SK-N-SH treated with all-trans-retinoic acid at 6 μM for 48 hours (cell line): ENCODE measurements around the gene LAMA5.

Experiments used
- ATAC-seq: fragments of 200-7000 bp; cut with Tn5 transposase; 3 replicates; pipeline ENCODE4 v1.9.1; 2020; ENCODE audit warnings: mild to moderate bottlenecking, moderate library complexity
- ARNTL ChIP-seq: fragments of 450-650 bp; formaldehyde crosslinking; IDR thresholded peaks from 2 replicates; pipeline ENCODE4 v1.5.0; 2020; ENCODE audit warnings: low read depth, mild to moderate bottlenecking, moderate library complexity, borderline replicate concordance
- BACH2 ChIP-seq: fragments of 250-450 bp; sonication (Bioruptor Pico); IDR thresholded peaks from 2 replicates; pipeline ENCODE4 v1.9.0; 2021; ENCODE audit warnings: mild to moderate bottlenecking, borderline replicate concordance
- CSDC2 ChIP-seq: fragments of 250-450 bp; sonication (Bioruptor Pico); IDR thresholded peaks from 2 replicates; pipeline ENCODE4 v1.5.0; 2020; ENCODE audit warnings: mild to moderate bottlenecking, moderate library complexity
- ESRRG ChIP-seq: fragments of 250-450 bp; sonication (Bioruptor Pico); IDR thresholded peaks from 2 replicates; pipeline ENCODE4 v1.6.1; 2021; ENCODE audit warnings: mild to moderate bottlenecking
- GLIS3 ChIP-seq: fragments of 250-450 bp; sonication (Bioruptor Pico); IDR thresholded peaks from 2 replicates; pipeline ENCODE4 v1.5.0; 2020; ENCODE audit warnings: mild to moderate bottlenecking, moderate library complexity
- ISL1 ChIP-seq: fragments of 250-450 bp; sonication (Bioruptor Pico); IDR thresholded peaks from 2 replicates; pipeline ENCODE4 v2.1.2; 2022; ENCODE audit warnings: mild to moderate bottlenecking, moderate library complexity
- OSR1 ChIP-seq: fragments of 250-450 bp; sonication (Bioruptor Pico); IDR thresholded peaks from 2 replicates; pipeline ENCODE4 v1.8.0; 2022; ENCODE audit warnings: moderate library complexity, mild to moderate bottlenecking, inconsistent platforms
- RARB ChIP-seq: fragments of 250-450 bp; sonication (Bioruptor Pico); IDR thresholded peaks from 2 replicates; pipeline ENCODE4 v1.8.0; 2021; ENCODE audit warnings: mild to moderate bottlenecking, moderate library complexity
- SNAI2 ChIP-seq: fragments of 250-450 bp; sonication (Bioruptor Pico); IDR thresholded peaks from 2 replicates; pipeline ENCODE4 v1.5.0; 2020; ENCODE audit warnings: mild to moderate bottlenecking, moderate library complexity
- TCF4 ChIP-seq: fragments of 250-450 bp; sonication (Bioruptor Pico); IDR thresholded peaks from 2 replicates; pipeline ENCODE4 v1.8.0; 2021; ENCODE audit warnings: mild to moderate bottlenecking, moderate library complexity, borderline replicate concordance
- TOX ChIP-seq: fragments of 250-450 bp; sonication (Bioruptor Pico); IDR thresholded peaks from 2 replicates; pipeline ENCODE4 v1.8.0; 2021; ENCODE audit warnings: mild to moderate bottlenecking, moderate library complexity, borderline replicate concordance
- ZC3H10 ChIP-seq: fragments of 250-450 bp; sonication (Bioruptor Pico); IDR thresholded peaks from 2 replicates; pipeline ENCODE4 v1.5.1; 2021; ENCODE audit warnings: mild to moderate bottlenecking, moderate library complexity
- ZFP3 ChIP-seq: fragments of 250-450 bp; sonication (Bioruptor Pico); IDR thresholded peaks from 2 replicates; pipeline ENCODE4 v1.5.0; 2020; ENCODE audit warnings: mild to moderate bottlenecking, moderate library complexity
- ZNF70 ChIP-seq: fragments of 450-650 bp; formaldehyde crosslinking; IDR thresholded peaks from 2 replicates; pipeline ENCODE4 v1.5.0; 2020; ENCODE audit warnings: mild to moderate bottlenecking, moderate library complexity
- TF ChIP-seq, protein P1 (sequence below): fragments of 250-450 bp; sonication (Bioruptor Pico); IDR thresholded peaks from 2 replicates; pipeline ENCODE4 v1.5.0; 2020; ENCODE audit warnings: mild to moderate bottlenecking, moderate library complexity
- TF ChIP-seq, protein P2 (sequence below): fragments of 250-450 bp; sonication (Bioruptor Pico); IDR thresholded peaks from 2 replicates; pipeline ENCODE4 v1.5.1; 2020; ENCODE audit warnings: low read depth, mild to moderate bottlenecking, moderate library complexity
- TF ChIP-seq, protein P3 (sequence below): fragments of 250-450 bp; sonication (Bioruptor Pico); IDR thresholded peaks from 2 replicates; pipeline ENCODE4 v1.8.0; 2021; ENCODE audit warnings: low read depth, mild to moderate bottlenecking, moderate library complexity, borderline replicate concordance
- TF ChIP-seq, protein P4 (sequence below): fragments of 250-450 bp; sonication (Bioruptor Pico); IDR thresholded peaks from 2 replicates; pipeline ENCODE4 v1.8.0; 2020; ENCODE audit warnings: mild to moderate bottlenecking, moderate library complexity, borderline replicate concordance
- TF ChIP-seq, protein P5 (sequence below): fragments of 250-450 bp; sonication (Bioruptor Pico); IDR thresholded peaks from 2 replicates; pipeline ENCODE4 v1.5.1; 2021; ENCODE audit warnings: mild to moderate bottlenecking, moderate library complexity

The LAMA5 gene

DNA sequence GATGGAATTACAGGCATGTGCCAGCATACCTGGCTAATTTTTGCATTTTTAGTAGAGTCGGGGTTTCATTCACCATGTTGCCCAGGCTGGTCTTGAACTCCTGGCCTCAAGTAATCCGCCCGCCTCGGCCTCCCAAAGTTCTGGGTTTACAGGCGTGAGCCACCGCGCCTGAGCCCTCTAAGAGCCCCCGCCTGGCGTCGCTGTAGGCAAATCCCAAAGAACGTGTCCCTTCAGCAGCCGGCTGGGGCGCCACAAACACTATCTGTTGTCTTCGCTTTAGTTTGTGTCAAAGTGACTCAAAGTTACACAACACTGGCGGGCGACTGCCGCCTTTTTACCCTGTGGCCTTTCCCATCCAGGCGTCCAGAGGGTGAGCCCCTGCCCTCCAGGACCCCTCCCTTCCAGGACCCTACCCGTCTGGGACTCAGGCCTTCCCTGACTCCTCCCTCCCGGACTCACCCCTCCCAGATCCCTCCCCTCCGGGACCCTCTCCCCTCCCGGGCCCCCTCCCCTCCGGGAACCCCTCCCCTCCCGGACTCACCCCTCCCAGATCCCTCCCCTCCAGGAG is 65.3 kb downstream of the LAMA5 start:
- ATAC-seq = peak; percentile 69
- 0 out of 2 replicates have a peak, but pooled peaks have one; percentile 11 for TF ChIP-seq TCF4 (CRISPR knock-in tag)
- TF ChIP-seq ESRRG = no peak
- TF ChIP-seq ZFP3 (CRISPR knock-in tag) = peak; percentile 48; the same call in 1 of the 2 replicates
- no peak for TF ChIP-seq ARNTL (CRISPR knock-in tag)
- TF ChIP-seq ISL1 (CRISPR knock-in tag) = no peak
- TF ChIP-seq, protein P1, sequence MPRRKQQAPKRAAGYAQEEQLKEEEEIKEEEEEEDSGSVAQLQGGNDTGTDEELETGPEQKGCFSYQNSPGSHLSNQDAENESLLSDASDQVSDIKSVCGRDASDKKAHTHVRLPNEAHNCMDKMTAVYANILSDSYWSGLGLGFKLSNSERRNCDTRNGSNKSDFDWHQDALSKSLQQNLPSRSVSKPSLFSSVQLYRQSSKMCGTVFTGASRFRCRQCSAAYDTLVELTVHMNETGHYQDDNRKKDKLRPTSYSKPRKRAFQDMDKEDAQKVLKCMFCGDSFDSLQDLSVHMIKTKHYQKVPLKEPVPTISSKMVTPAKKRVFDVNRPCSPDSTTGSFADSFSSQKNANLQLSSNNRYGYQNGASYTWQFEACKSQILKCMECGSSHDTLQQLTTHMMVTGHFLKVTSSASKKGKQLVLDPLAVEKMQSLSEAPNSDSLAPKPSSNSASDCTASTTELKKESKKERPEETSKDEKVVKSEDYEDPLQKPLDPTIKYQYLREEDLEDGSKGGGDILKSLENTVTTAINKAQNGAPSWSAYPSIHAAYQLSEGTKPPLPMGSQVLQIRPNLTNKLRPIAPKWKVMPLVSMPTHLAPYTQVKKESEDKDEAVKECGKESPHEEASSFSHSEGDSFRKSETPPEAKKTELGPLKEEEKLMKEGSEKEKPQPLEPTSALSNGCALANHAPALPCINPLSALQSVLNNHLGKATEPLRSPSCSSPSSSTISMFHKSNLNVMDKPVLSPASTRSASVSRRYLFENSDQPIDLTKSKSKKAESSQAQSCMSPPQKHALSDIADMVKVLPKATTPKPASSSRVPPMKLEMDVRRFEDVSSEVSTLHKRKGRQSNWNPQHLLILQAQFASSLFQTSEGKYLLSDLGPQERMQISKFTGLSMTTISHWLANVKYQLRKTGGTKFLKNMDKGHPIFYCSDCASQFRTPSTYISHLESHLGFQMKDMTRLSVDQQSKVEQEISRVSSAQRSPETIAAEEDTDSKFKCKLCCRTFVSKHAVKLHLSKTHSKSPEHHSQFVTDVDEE (CRISPR knock-in tag) = peak; percentile 37; the same call in 1 of the 2 replicates
- TF ChIP-seq BACH2 (CRISPR knock-in tag) = no peak
- TF ChIP-seq CSDC2 = no peak
- TF ChIP-seq, all 23 proteins: peak for 3

DNA sequence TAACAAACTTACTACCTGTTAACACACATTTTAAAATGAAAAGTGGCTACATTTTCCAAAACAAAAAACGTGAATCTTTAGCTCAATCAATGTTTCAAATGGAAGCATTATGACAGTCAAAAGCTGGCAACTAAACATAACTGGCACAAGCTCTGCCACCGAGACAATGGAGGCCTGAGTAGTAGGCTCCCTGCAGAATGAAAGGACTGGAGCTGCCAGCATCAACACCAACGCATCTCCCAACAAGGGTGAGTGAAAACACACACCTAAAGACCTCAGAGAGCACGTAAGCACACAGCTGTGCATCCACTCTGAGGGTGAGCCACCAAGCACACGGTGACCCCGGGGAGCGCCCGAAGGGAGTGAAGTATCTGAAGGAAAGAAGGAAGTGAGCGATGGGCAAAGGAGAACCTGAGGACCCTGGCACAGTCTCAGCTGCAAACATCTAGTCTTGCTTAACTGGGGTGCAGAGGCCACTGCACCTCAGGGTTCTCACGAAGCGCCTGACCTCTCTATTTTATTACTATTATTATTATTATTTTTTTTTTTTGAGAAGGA is 65.9 kb downstream of the LAMA5 start:
- TF ChIP-seq, protein P1 (CRISPR knock-in tag) = no peak
- TF ChIP-seq BACH2 (CRISPR knock-in tag) = no peak
- no peak for TF ChIP-seq TOX (CRISPR knock-in tag)
- no peak for TF ChIP-seq GLIS3 (CRISPR knock-in tag)
- no peak for TF ChIP-seq SNAI2 (CRISPR knock-in tag)
- TF ChIP-seq ESRRG = no peak
- TF ChIP-seq RARB = no peak
- TF ChIP-seq, protein P2, sequence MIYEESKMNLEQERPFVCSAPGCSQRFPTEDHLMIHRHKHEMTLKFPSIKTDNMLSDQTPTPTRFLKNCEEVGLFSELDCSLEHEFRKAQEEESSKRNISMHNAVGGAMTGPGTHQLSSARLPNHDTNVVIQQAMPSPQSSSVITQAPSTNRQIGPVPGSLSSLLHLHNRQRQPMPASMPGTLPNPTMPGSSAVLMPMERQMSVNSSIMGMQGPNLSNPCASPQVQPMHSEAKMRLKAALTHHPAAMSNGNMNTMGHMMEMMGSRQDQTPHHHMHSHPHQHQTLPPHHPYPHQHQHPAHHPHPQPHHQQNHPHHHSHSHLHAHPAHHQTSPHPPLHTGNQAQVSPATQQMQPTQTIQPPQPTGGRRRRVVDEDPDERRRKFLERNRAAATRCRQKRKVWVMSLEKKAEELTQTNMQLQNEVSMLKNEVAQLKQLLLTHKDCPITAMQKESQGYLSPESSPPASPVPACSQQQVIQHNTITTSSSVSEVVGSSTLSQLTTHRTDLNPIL (CRISPR knock-in tag) = no peak
- no peak for TF ChIP-seq OSR1
- TF ChIP-seq, protein P3, sequence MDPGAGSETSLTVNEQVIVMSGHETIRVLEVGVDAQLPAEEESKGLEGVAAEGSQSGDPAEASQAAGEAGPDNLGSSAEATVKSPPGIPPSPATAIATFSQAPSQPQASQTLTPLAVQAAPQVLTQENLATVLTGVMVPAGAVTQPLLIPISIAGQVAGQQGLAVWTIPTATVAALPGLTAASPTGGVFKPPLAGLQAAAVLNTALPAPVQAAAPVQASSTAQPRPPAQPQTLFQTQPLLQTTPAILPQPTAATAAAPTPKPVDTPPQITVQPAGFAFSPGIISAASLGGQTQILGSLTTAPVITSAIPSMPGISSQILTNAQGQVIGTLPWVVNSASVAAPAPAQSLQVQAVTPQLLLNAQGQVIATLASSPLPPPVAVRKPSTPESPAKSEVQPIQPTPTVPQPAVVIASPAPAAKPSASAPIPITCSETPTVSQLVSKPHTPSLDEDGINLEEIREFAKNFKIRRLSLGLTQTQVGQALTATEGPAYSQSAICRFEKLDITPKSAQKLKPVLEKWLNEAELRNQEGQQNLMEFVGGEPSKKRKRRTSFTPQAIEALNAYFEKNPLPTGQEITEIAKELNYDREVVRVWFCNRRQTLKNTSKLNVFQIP = no peak
- ATAC-seq = no peak

DNA sequence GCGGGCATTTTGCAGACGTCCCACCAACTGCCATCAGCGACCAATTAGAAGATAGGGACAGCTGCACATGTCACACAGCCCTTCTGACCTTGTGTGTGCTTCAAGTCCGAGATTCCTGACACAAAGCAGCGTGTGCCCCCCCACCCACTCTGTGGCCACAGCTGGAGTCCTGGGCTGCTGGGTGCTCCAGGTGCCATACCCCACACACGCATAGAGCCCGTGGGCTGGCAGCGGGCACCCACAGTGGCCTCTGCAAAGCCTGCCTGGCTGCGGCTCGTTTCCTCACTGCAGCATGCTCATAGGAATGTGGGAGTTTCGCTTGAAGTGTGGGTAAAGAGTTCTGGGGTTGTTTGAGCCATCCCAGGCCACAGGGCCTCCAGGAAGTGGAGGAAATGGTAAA is 66.8 kb downstream of the LAMA5 start:
- TF ChIP-seq, protein P4, sequence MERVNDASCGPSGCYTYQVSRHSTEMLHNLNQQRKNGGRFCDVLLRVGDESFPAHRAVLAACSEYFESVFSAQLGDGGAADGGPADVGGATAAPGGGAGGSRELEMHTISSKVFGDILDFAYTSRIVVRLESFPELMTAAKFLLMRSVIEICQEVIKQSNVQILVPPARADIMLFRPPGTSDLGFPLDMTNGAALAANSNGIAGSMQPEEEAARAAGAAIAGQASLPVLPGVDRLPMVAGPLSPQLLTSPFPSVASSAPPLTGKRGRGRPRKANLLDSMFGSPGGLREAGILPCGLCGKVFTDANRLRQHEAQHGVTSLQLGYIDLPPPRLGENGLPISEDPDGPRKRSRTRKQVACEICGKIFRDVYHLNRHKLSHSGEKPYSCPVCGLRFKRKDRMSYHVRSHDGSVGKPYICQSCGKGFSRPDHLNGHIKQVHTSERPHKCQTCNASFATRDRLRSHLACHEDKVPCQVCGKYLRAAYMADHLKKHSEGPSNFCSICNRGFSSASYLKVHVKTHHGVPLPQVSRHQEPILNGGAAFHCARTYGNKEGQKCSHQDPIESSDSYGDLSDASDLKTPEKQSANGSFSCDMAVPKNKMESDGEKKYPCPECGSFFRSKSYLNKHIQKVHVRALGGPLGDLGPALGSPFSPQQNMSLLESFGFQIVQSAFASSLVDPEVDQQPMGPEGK = no peak
- TF ChIP-seq ZC3H10 = no peak
- TF ChIP-seq, protein P5, sequence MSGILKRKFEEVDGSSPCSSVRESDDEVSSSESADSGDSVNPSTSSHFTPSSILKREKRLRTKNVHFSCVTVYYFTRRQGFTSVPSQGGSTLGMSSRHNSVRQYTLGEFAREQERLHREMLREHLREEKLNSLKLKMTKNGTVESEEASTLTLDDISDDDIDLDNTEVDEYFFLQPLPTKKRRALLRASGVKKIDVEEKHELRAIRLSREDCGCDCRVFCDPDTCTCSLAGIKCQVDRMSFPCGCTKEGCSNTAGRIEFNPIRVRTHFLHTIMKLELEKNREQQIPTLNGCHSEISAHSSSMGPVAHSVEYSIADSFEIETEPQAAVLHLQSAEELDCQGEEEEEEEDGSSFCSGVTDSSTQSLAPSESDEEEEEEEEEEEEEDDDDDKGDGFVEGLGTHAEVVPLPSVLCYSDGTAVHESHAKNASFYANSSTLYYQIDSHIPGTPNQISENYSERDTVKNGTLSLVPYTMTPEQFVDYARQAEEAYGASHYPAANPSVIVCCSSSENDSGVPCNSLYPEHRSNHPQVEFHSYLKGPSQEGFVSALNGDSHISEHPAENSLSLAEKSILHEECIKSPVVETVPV (CRISPR knock-in tag) = no peak
- no peak for TF ChIP-seq ISL1 (CRISPR knock-in tag)
- TF ChIP-seq ZNF70 (CRISPR knock-in tag) = no peak
- TF ChIP-seq, protein P3 = no peak
- ATAC-seq = no peak
